Activated CD8-positive, alpha-beta memory T cell treated with anti-CD3 and anti-CD28 coated beads, Interleukin-2, amount 50 U/mL, for 1 hour (primary cell): ENCODE measurements around the gene CHD9.

Experiments
- DNase-seq: peaks from one replicate; pipeline ENCODE4 v3.0.0-alpha.2; 2020; ENCODE audit errors: extremely low read depth

The CHD9 gene

GRCh38 chr16:53358884-53359283, 304.1 kb downstream of the CHD9 start:
- no peak for DNase-seq

- DNase-seq, result no peak
These were observed 315.1 kb downstream of the CHD9 start for GRCh38 chr16:53369921-53370320.

GRCh38 chr16:53370827-53371226, 316.0 kb downstream of the CHD9 start:
- DNase-seq, result no peak

GRCh38 chr16:53372992-53373871, 318.4 kb downstream of the CHD9 start:
- peak; percentile 25 for DNase-seq

GRCh38 chr16:53374800-53375199, 320.0 kb downstream of the CHD9 start:
- DNase-seq, result no peak

- no peak for DNase-seq
These were observed 323.3 kb downstream of the CHD9 start for GRCh38 chr16:53378138-53378537.
